Fibroblast of lung (primary cell): ENCODE data around the gene HOXA11. TPM values are rescaled to one million over a fixed set of nuclear protein-coding genes. Genes with fewer than 3 reads are reported as not detected.

Source experiments
- DNase-seq, 2 donors: peaks; one replicate each; pipeline versions ENCODE4 v3.0.0 to v3.0.0-alpha.2; 2010; ENCODE audit warnings: low read depth in 2 of 2
- H2AFZ ChIP-seq: 2 replicates; pipeline ENCODE4 v1.5.1; 2012; ENCODE audit warnings: low read length, control low read depth, inconsistent platforms
- H3K27ac ChIP-seq: 2 replicates; pipeline ENCODE4 v1.5.1; 2011; ENCODE audit warnings: low read length, control low read depth; ENCODE audit not compliant: insufficient read depth
- H3K27me3 ChIP-seq: 2 replicates; pipeline ENCODE4 v1.5.1; 2011; ENCODE audit warnings: mild to moderate bottlenecking, low read length; ENCODE audit not compliant: control insufficient read depth, insufficient read depth
- H3K36me3 ChIP-seq: 2 replicates; pipeline ENCODE4 v1.5.1; 2011; ENCODE audit warnings: low read length; ENCODE audit not compliant: control insufficient read depth, insufficient read depth
- H3K4me1 ChIP-seq: 2 replicates; pipeline ENCODE4 v1.5.1; 2011; ENCODE audit warnings: low read length; ENCODE audit not compliant: control insufficient read depth, insufficient read depth; ENCODE audit errors: extremely low read depth
- H3K4me2 ChIP-seq: 2 replicates; pipeline ENCODE4 v1.5.1; 2011; ENCODE audit warnings: low read length, control low read depth; ENCODE audit not compliant: insufficient read depth; ENCODE audit errors: extremely low read depth
- H3K4me3 ChIP-seq, 4 experiments: fragments of 200-600 bp in 1 of 4; sonication (generic) in 1 of 4; replicated peaks in 1 of 4; 2 replicates each; pipeline ENCODE4 v1.5.1; 2011 to 2016; ENCODE audit warnings: low read length in 4 of 4, low read depth in 3 of 4, mild to moderate bottlenecking in 3 of 4, control low read depth in 2 of 4, inconsistent platforms in 1 of 4, mixed read lengths in 1 of 4; ENCODE audit not compliant: insufficient read depth in 1 of 4; ENCODE audit errors: control extremely low read depth in 1 of 4
- H3K79me2 ChIP-seq: 2 replicates; pipeline ENCODE4 v1.5.1; 2012; ENCODE audit warnings: mild to moderate bottlenecking, low read length, inconsistent platforms; ENCODE audit not compliant: control insufficient read depth, insufficient read depth
- H3K9ac ChIP-seq: 2 replicates; pipeline ENCODE4 v1.5.1; 2011; ENCODE audit warnings: mild to moderate bottlenecking, low read length, control low read depth; ENCODE audit not compliant: insufficient read depth
- H3K9me3 ChIP-seq: 2 replicates; pipeline ENCODE4 v1.5.1; 2012; ENCODE audit warnings: low read depth, low read length; ENCODE audit not compliant: control insufficient read depth, insufficient read depth
- H4K20me1 ChIP-seq: 2 replicates; pipeline ENCODE4 v1.5.1; 2011; ENCODE audit warnings: low read length; ENCODE audit not compliant: control insufficient read depth, insufficient read depth; ENCODE audit errors: extremely low read depth
- EZH2 ChIP-seq: IDR thresholded peaks from 2 replicates; pipeline ENCODE4 v1.5.1; 2012; ENCODE audit warnings: low read length, control low read depth, mild to moderate bottlenecking; ENCODE audit errors: missing control alignments
- polyA plus RNA-seq, 2 donors: library from polyadenylated mRNA; depleted of rRNA in 1 of 2; stranded (reverse) in 1 of 2; unstranded in 1 of 2; fragments of >200 nt; gene quantifications; 2 replicates each; pipeline ENCODE4 v1.2.1, GENCODE V29; 2011 to 2012; ENCODE audit warnings: missing spikeins in 1 of 2
- total RNA-seq: library from RNA; depleted of rRNA; stranded (reverse); fragments of >200 nt; gene quantifications from 2 replicates; pipeline ENCODE4 v1.2.1, GENCODE V29; 2014
- TF ChIP-seq, protein P1 (sequence below), 2 donors: IDR thresholded peaks in 1 of 2; conservative IDR thresholded peaks in 1 of 2; 1 replicate in 1 of 2; 2 replicates in 1 of 2; pipeline ENCODE4 v1.5.1; 2011 to 2012; ENCODE audit warnings: low read length in 2 of 2, control low read depth in 1 of 2, inconsistent platforms in 1 of 2, low read depth in 1 of 2, mild to moderate bottlenecking in 1 of 2

HOXA11 gene
- total and polyA plus RNA-seq, 2 donors (not counting 1 experiment from before 2014, with no cell fraction given): 0.18 TPM; not detected in 1

DNA sequence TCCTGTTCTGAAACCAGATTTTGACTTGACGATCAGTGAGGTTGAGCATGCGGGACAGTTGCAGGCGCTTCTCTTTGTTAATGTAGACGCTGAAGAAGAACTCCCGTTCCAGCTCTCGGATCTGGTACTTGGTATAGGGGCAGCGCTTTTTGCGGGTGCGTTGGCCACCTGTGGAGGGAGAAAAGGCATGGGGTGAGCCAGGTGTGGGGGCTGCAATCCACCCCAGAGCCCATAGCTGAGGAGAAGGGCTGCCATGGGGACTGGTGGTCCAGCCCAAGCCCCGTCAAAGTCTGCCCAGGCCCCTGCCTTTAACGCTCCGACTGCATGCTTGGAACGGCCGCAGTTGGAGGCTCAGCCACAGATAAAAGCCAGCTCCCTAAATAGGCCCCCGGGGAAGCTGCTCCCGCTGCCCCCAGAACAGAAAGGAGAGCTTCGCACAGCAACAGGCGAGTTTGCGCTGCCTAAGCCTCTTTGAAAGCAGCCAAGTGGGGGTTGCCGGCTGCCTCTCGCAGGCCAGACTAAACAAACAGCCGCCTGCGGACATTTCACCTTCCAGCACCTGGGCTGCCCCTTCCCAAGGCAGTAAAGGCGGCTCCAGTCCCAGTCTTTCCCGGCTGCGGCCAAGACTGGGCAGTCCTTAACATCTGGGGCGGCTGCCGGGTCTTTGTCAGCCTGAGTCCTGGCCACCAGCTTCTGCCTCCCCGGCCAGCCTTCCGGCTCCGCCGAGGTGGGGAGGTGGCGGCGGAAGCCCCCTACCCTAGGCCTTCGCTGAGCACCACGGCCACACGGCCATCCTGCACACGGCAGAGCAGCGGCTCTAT lies 2.0 kb downstream of the HOXA11 start:
- TF ChIP-seq, protein P1, sequence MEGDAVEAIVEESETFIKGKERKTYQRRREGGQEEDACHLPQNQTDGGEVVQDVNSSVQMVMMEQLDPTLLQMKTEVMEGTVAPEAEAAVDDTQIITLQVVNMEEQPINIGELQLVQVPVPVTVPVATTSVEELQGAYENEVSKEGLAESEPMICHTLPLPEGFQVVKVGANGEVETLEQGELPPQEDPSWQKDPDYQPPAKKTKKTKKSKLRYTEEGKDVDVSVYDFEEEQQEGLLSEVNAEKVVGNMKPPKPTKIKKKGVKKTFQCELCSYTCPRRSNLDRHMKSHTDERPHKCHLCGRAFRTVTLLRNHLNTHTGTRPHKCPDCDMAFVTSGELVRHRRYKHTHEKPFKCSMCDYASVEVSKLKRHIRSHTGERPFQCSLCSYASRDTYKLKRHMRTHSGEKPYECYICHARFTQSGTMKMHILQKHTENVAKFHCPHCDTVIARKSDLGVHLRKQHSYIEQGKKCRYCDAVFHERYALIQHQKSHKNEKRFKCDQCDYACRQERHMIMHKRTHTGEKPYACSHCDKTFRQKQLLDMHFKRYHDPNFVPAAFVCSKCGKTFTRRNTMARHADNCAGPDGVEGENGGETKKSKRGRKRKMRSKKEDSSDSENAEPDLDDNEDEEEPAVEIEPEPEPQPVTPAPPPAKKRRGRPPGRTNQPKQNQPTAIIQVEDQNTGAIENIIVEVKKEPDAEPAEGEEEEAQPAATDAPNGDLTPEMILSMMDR (conservative IDR thresholded peaks at IDR 0.05 in 1 of 2, IDR thresholded peaks at IDR 0.05 in 1 of 2; ENCODE audit: low read depth in 1 of 2, low read length in 2 of 2): no peak
- TF ChIP-seq EZH2: peak; percentile 68
- Histone ChIP-seq H3K9me3 (no peaks in the 10 kb centered on the region), H3K9ac (no peak overlapping the region)

DNA sequence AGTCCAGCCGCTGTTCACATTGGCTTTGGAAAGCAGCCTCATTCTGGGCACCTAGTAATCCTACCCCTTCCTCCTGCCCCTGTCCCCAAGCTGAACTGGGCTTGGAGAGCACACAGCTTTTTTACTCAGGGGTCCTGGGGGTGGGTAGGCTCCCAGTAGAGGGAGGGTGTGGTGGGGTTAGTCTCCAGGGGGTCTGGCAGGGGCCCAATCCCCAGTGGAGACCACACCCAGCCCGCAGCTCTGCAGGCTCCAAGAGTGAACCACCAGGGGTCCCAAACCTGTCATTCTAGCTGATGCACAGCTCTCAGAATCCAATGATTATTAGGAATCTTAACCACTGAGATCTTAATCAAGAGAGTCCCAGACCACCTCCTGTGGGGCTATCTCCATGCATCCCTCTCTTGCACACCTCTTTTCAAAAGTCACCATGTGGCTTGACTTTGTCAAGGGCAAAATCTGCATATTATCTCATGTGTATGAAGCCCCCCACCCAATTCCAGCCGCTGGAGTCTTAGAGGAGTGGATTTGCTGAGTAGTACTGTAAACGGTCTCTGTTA lies 2.7 kb downstream of the HOXA11 start:
- H3K9me3 ChIP-seq: no peaks in the 10 kb centered on the region
- no peaks in the 10 kb centered on the region for H3K4me1 ChIP-seq
- TF ChIP-seq EZH2: no peak
- TF ChIP-seq, protein P1 (conservative IDR thresholded peaks at IDR 0.05 in 1 of 2, IDR thresholded peaks at IDR 0.05 in 1 of 2; ENCODE audit: low read depth in 1 of 2, low read length in 2 of 2): no peak
- no peak overlapping the region for H3K9ac ChIP-seq
- no peak overlapping the region for H3K4me2 ChIP-seq
- peaks cover 60% of the 10 kb centered on the region for H3K27me3 ChIP-seq
- no peaks in the 10 kb centered on the region for H3K79me2 ChIP-seq
- H3K36me3 ChIP-seq: no peaks in the 10 kb centered on the region
- no peak overlapping the region for H3K27ac ChIP-seq
- no peak overlapping the region for H2AFZ ChIP-seq
- DNase-seq: no peak
- H3K4me3 ChIP-seq: no peak overlapping the region
- H4K20me1 ChIP-seq: no peaks in the 10 kb centered on the region

More for the DNA sequence above, 2.0 kb downstream of the HOXA11 start:
- no peak for DNase-seq
- peaks cover 67% of the 10 kb centered on the region for H3K27me3 ChIP-seq
- no peaks in the 10 kb centered on the region for H3K36me3 ChIP-seq
- no peak overlapping the region for H2AFZ ChIP-seq
- no peak overlapping the region for H3K27ac ChIP-seq
- H4K20me1 ChIP-seq: no peaks in the 10 kb centered on the region
- no peak overlapping the region for H3K4me2 ChIP-seq
- no peaks in the 10 kb centered on the region for H3K79me2 ChIP-seq
- no peak overlapping the region for H3K4me3 ChIP-seq
- no peaks in the 10 kb centered on the region for H3K4me1 ChIP-seq

DNA sequence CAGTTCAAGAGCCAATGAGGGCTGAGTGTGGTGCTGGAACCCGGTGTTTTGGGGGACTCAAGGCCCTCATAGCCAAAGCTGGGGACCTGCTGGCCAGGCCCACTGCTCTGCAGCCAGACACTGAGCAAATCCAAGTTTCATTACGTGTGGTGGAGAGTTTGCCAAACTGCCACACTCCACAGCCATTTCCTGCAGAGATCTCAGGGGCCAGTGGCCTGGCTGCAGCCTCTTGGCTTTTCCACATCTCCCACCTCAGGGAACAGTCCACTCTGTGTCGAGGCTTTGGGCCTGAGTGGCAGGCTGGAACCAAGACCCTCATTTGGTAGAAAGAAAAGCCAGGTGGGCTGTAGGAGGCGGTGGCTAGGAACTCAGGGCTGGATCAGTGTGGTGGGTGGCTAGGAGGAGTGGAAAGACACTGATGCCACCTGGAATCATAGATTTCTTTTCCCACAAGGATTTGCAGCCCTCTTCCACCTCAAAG lies 3.2 kb downstream of the HOXA11 start:
- Histone ChIP-seq H3K4me3 (no peak overlapping the region), H2AFZ (no peak overlapping the region), H3K4me2 (no peak overlapping the region), H3K4me1 (no peaks in the 10 kb centered on the region), H3K36me3 (no peaks in the 10 kb centered on the region), H3K27ac (no peak overlapping the region), H3K27me3 (peaks cover 55% of the 10 kb centered on the region), H4K20me1 (no peaks in the 10 kb centered on the region), H3K9me3 (no peaks in the 10 kb centered on the region), H3K9ac (no peak overlapping the region), H3K79me2 (no peaks in the 10 kb centered on the region)
- no peak for TF ChIP-seq EZH2
- TF ChIP-seq, protein P1 (conservative IDR thresholded peaks at IDR 0.05 in 1 of 2, IDR thresholded peaks at IDR 0.05 in 1 of 2; ENCODE audit: low read depth in 1 of 2, low read length in 2 of 2): no peak
- no peak for DNase-seq
